A172 (cell line): ENCODE measurements around the gene TMEM59. TPM values are rescaled to one million over a fixed set of nuclear protein-coding genes. Genes with fewer than 3 reads are reported as not detected.
A peak's percentile ranks its signal among the peaks of the same experiment; 100 is the strongest.
"Not testable (repeated sequence)": the region's sequence is repeated elsewhere in the genome, so short reads cannot be mapped to it uniquely, and the experiment has no call there.

Source experiments
- DNase-seq: peaks from one replicate; pipeline ENCODE4 v3.0.0-alpha.2; 2015; ENCODE audit warnings: low spot score
- total RNA-seq: library from RNA; depleted of rRNA; stranded (reverse); fragments of >200 nt; shearing (Covaris generic); gene quantifications from 2 replicates; pipeline ENCODE4 v1.2.3, GENCODE V29; 2014; rRNA removed

TMEM59 gene
- 233 and 290 TPM in 2 replicates for total RNA-seq

GRCh38 chr1:54052934-54053744 lies at the start of gene TMEM59, which contains the start of gene TCEANC2:
TSS of gene TMEM59 (minus strand) at chr1:54053204. CDS start at chr1:54053188, 16 bp downstream.
TSS of gene TCEANC2 (plus strand) at chr1:54053608. CDS start at chr1:54054423, 815 bp downstream.
- peak; percentile 97 for DNase-seq

GRCh38 chr1:54100500-54100899 lies 47.5 kb upstream of the TMEM59 start:
- no peak for DNase-seq

GRCh38 chr1:54099061-54099610 lies 46.1 kb upstream of the TMEM59 start:
- DNase-seq = no peak

- no peak for DNase-seq
Observed at GRCh38 chr1:54096877-54097240, 43.9 kb upstream of the TMEM59 start.

GRCh38 chr1:54096227-54096876 lies 43.3 kb upstream of the TMEM59 start:
- no peak for DNase-seq

GRCh38 chr1:54095546-54096226 lies 42.7 kb upstream of the TMEM59 start:
- no peak for DNase-seq

- not testable (repeated sequence) for DNase-seq
Observed at GRCh38 chr1:54094730-54095105, 41.7 kb upstream of the TMEM59 start.

GRCh38 chr1:54094001-54094729 lies 41.2 kb upstream of the TMEM59 start:
- no peak for DNase-seq

GRCh38 chr1:54091666-54092065 lies 38.7 kb upstream of the TMEM59 start:
- DNase-seq = no peak

GRCh38 chr1:54088385-54088784 lies 35.4 kb upstream of the TMEM59 start:
- no peak for DNase-seq

- no peak for DNase-seq
Observed at GRCh38 chr1:54086754-54087153, 33.8 kb upstream of the TMEM59 start.

GRCh38 chr1:54084794-54085193 lies 31.8 kb upstream of the TMEM59 start:
- DNase-seq = no peak

- peak; percentile 52 for DNase-seq
Observed at GRCh38 chr1:54081306-54082270, 28.6 kb upstream of the TMEM59 start.

- DNase-seq = no peak
Observed at GRCh38 chr1:54080598-54081049, 27.6 kb upstream of the TMEM59 start.

GRCh38 chr1:54077359-54077758 lies 24.4 kb upstream of the TMEM59 start:
- DNase-seq = no peak

GRCh38 chr1:54070171-54070837 lies 17.3 kb upstream of the TMEM59 start:
- peak; percentile 60 for DNase-seq

GRCh38 chr1:54069791-54070170 lies 16.8 kb upstream of the TMEM59 start:
- DNase-seq = peak; percentile 31

GRCh38 chr1:54064299-54064698 lies 11.3 kb upstream of the TMEM59 start:
- no peak for DNase-seq

GRCh38 chr1:54054438-54054749 lies 1.4 kb upstream of the TMEM59 start:
- DNase-seq = no peak
